Liver (tissue), 9 donors: Measurements from ENCODE around the gene GTF2F2. TPM values are rescaled to one million over a fixed set of nuclear protein-coding genes. Genes with fewer than 3 reads are reported as not detected.

Experiments used
- DNase-seq: peaks from one replicate; pipeline ENCODE4 v3.0.0-alpha.2; 2017; ENCODE audit warnings: low spot score
- H3K27ac ChIP-seq, 2 donors: one replicate each; pipeline ENCODE4 v1.7.0; 2013; ENCODE audit warnings: inconsistent platforms in 2 of 2, low read length in 2 of 2, control low read depth in 1 of 2, low read depth in 1 of 2, mild to moderate bottlenecking in 1 of 2
- H3K27me3 ChIP-seq, 4 donors: one replicate each; pipeline versions ENCODE4 v1.6.1 to v1.7.0; 2013; ENCODE audit warnings: low read length in 3 of 4, inconsistent platforms in 1 of 4, mild to moderate bottlenecking in 1 of 4, moderate library complexity in 1 of 4; ENCODE audit not compliant: control insufficient read depth in 4 of 4, insufficient read depth in 4 of 4
- H3K36me3 ChIP-seq, 4 donors: one replicate each; pipeline versions ENCODE4 v1.6.1 to v1.7.0; 2013; ENCODE audit warnings: low read length in 3 of 4, mild to moderate bottlenecking in 3 of 4, low read depth in 1 of 4, moderate library complexity in 1 of 4; ENCODE audit not compliant: control insufficient read depth in 4 of 4, insufficient read depth in 3 of 4
- H3K4me1 ChIP-seq, 4 donors: one replicate each; pipeline versions ENCODE4 v1.6.1 to v1.7.0; 2013; ENCODE audit warnings: low read length in 3 of 4, mild to moderate bottlenecking in 3 of 4, moderate library complexity in 1 of 4; ENCODE audit not compliant: control insufficient read depth in 4 of 4, insufficient read depth in 4 of 4
- H3K4me3 ChIP-seq, 3 donors: one replicate each; pipeline versions ENCODE4 v1.6.1 to v1.7.0; 2013; ENCODE audit warnings: low read length in 3 of 3, control low read depth in 1 of 3, low read depth in 1 of 3, mild to moderate bottlenecking in 1 of 3
- H3K9ac ChIP-seq, 2 donors: one replicate each; pipeline ENCODE4 v1.7.0; 2013; ENCODE audit warnings: low read length in 2 of 2, mild to moderate bottlenecking in 2 of 2, moderate library complexity in 2 of 2, control low read depth in 1 of 2, low read depth in 1 of 2
- H3K9me3 ChIP-seq, 4 donors: one replicate each; pipeline versions ENCODE4 v1.6.1 to v1.7.0; 2013; ENCODE audit warnings: low read length in 3 of 4; ENCODE audit not compliant: control insufficient read depth in 4 of 4
- EGR1 ChIP-seq, 2 donors: IDR thresholded peaks; 2 replicates each; pipeline ENCODE4 v1.6.1; 2016 to 2018; ENCODE audit warnings: antibody characterized with exemption in 2 of 2, low read depth in 2 of 2
- FOXA1 ChIP-seq: IDR thresholded peaks from 2 replicates; pipeline ENCODE4 v1.6.1; 2016; ENCODE audit warnings: antibody characterized with exemption
- FOXA2 ChIP-seq: IDR thresholded peaks from 2 replicates; pipeline ENCODE4 v1.6.1; 2016; ENCODE audit warnings: antibody characterized with exemption
- GABPA ChIP-seq, 2 donors: IDR thresholded peaks in 1 of 2; conservative IDR thresholded peaks in 1 of 2; 2 replicates each; pipeline ENCODE4 v1.6.1; 2016; ENCODE audit warnings: antibody characterized with exemption in 2 of 2, mild to moderate bottlenecking in 1 of 2, moderate library complexity in 1 of 2
- HNF4A ChIP-seq, 2 donors: conservative IDR thresholded peaks; 2 replicates each; pipeline ENCODE4 v1.6.1; 2016; ENCODE audit warnings: antibody characterized with exemption in 2 of 2, mild to moderate bottlenecking in 2 of 2
- HNF4G ChIP-seq: IDR thresholded peaks from 2 replicates; pipeline ENCODE4 v1.6.1; 2016; ENCODE audit warnings: antibody characterized with exemption
- JUND ChIP-seq, 2 donors: IDR thresholded peaks; 2 replicates each; pipeline ENCODE4 v1.6.1; 2016; ENCODE audit warnings: antibody characterized with exemption in 2 of 2
- NR2F2 ChIP-seq: IDR thresholded peaks from 2 replicates; pipeline ENCODE4 v1.6.1; 2016; ENCODE audit warnings: antibody characterized with exemption
- RAD21 ChIP-seq, 2 donors: IDR thresholded peaks; 2 replicates each; pipeline ENCODE4 v1.6.1; 2016; ENCODE audit warnings: antibody characterized with exemption in 2 of 2, mild to moderate bottlenecking in 2 of 2
- REST ChIP-seq: IDR thresholded peaks from 2 replicates; pipeline ENCODE4 v1.6.1; 2016; ENCODE audit warnings: antibody characterized with exemption, mild to moderate bottlenecking
- RXRA ChIP-seq, 2 donors: IDR thresholded peaks; 2 replicates each; pipeline ENCODE4 v1.6.1; 2017 to 2018; ENCODE audit warnings: antibody characterized with exemption in 2 of 2, mild to moderate bottlenecking in 1 of 2
- SP1 ChIP-seq: IDR thresholded peaks from 2 replicates; pipeline ENCODE4 v1.6.1; 2018; ENCODE audit warnings: antibody characterized with exemption, mild to moderate bottlenecking
- TAF1 ChIP-seq: conservative IDR thresholded peaks from 2 replicates; pipeline ENCODE4 v1.6.1; 2016; ENCODE audit warnings: antibody characterized with exemption, mild to moderate bottlenecking
- YY1 ChIP-seq: IDR thresholded peaks from 2 replicates; pipeline ENCODE4 v1.6.1; 2016; ENCODE audit warnings: antibody characterized with exemption, mild to moderate bottlenecking
- ZBTB33 ChIP-seq: IDR thresholded peaks from 2 replicates; pipeline ENCODE4 v1.6.1; 2016; ENCODE audit warnings: antibody characterized with exemption
- WGBS: extraction: QIAGEN DNeasy Blood & Tissue Kit; methylation state at CpG from one replicate; pipeline ENCODE4 v1.1.7; 2013; 5-methylcytosine and 5-hydroxymethylcytosine counted together
- polyA plus RNA-seq, 2 donors: library from polyadenylated mRNA; stranded (reverse) in 1 of 2; unstranded in 1 of 2; fragments of 200-250 nt in 1 of 2; fragments of >200 nt in 1 of 2; fragmentation: Nextera tagmentation in 1 of 2; extraction: Ambion mirVana in 1 of 2; gene quantifications; one replicate each; pipeline versions ENCODE4 v1.2.1 to v1.2.3, GENCODE V29; 2013 to 2015
- total RNA-seq, 2 donors: library from RNA; depleted of rRNA; stranded (reverse); fragments of >200 nt; gene quantifications; one replicate each; pipeline ENCODE4 v1.2.3, GENCODE V29; 2014
- TF ChIP-seq, protein P1 (sequence below): IDR thresholded peaks from 2 replicates; pipeline ENCODE4 v1.6.1; 2016; ENCODE audit warnings: antibody characterized with exemption
- TF ChIP-seq, protein P2 (sequence below): IDR thresholded peaks from 2 replicates; pipeline ENCODE4 v1.6.1; 2016; ENCODE audit warnings: antibody characterized with exemption
- TF ChIP-seq, protein P3 (sequence below): fragments of 150-350 bp; IDR thresholded peaks from 2 replicates; pipeline ENCODE4 v1.5.1; 2017; ENCODE audit warnings: improper control_type of control experiment, low read depth, low read length; ENCODE audit not compliant: missing input control
- donor health status: healthy.
- donor health status: healthy.
- donor health status: healthy.
- donor health status: healthy.
- donor health status: healthy.

GTF2F2 gene
- total and polyA plus RNA-seq, 4 donors: 6.0 to 8.5 (median 7.3) TPM

- no peaks in the 10 kb centered on the region for H3K9me3 ChIP-seq
- WGBS: 14% methylated on average over 13 of the region's 13 CpGs
- H3K27ac ChIP-seq: peak overlapping the region in 1 of 2 donors; percentile 77
- no peaks in the 10 kb centered on the region for H3K27me3 ChIP-seq
- H3K36me3 ChIP-seq: no peaks in the 10 kb centered on the region
- peaks cover 0 to 18% (median 18%) of the 10 kb centered on the region in 4 donors for H3K4me1 ChIP-seq
- DNase-seq: no peak
- peak overlapping the region; percentile 86 to 92 (median 90) for H3K4me3 ChIP-seq
- TF ChIP-seq FOXA1 (no peak), EGR1 (IDR thresholded peaks at IDR 0.05; ENCODE audit: low read depth in 2 of 2) (no peak), SP1 (no peak), TAF1 (no peak)
- TF ChIP-seq, protein P1, sequence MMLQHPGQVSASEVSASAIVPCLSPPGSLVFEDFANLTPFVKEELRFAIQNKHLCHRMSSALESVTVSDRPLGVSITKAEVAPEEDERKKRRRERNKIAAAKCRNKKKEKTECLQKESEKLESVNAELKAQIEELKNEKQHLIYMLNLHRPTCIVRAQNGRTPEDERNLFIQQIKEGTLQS: no peak
- H3K9ac ChIP-seq: peak overlapping the region; percentile 73 to 85
Observed at GRCh38 chr13:45120967-45121831, 889 bp downstream of the GTF2F2 start.

DNA sequence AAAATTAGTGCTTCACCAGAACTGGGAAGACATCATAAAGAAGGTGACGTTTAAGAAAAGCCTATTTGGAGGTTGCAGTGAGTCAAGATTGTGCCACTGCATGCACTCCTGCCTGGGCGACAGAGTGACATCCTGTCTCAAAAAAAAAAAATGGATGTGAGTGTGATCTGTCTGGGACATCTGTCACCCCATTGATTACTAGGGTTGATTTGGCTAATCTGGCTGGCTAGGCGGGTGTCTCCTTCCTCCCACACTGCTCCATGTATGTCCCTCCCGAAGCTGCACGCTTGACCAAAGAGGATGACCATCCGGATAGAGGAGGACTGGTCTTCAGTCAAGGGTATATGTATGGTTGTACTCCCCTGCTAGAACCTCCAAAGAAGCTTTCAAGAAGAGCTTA lies 2.6 kb downstream of the GTF2F2 start:
- H3K36me3 ChIP-seq: no peaks in the 10 kb centered on the region
- no peak for DNase-seq
- 93% methylated on average over 6 of the region's 6 CpGs for WGBS
- H3K9ac ChIP-seq: no peak overlapping the region
- peaks cover 0 to 18% (median 18%) of the 10 kb centered on the region in 4 donors for H3K4me1 ChIP-seq
- TF ChIP-seq FOXA2: no peak
- no peak for TF ChIP-seq HNF4A (conservative IDR thresholded peaks at IDR 0.05)
- no peak for TF ChIP-seq SP1
- no peak for TF ChIP-seq FOXA1
- TF ChIP-seq, protein P2, sequence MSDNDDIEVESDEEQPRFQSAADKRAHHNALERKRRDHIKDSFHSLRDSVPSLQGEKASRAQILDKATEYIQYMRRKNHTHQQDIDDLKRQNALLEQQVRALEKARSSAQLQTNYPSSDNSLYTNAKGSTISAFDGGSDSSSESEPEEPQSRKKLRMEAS: no peak
- TF ChIP-seq HNF4G: no peak
- no peak for TF ChIP-seq YY1
- TF ChIP-seq RXRA (IDR thresholded peaks at IDR 0.05): no peak
- no peak for TF ChIP-seq JUND (IDR thresholded peaks at IDR 0.05)
- no peak for TF ChIP-seq RAD21 (IDR thresholded peaks at IDR 0.05)
- TF ChIP-seq EGR1 (IDR thresholded peaks at IDR 0.05; ENCODE audit: low read depth in 2 of 2): no peak
- no peak for TF ChIP-seq ZBTB33
- no peak for TF ChIP-seq NR2F2
- TF ChIP-seq, protein P1: no peak
- TF ChIP-seq, protein P3, sequence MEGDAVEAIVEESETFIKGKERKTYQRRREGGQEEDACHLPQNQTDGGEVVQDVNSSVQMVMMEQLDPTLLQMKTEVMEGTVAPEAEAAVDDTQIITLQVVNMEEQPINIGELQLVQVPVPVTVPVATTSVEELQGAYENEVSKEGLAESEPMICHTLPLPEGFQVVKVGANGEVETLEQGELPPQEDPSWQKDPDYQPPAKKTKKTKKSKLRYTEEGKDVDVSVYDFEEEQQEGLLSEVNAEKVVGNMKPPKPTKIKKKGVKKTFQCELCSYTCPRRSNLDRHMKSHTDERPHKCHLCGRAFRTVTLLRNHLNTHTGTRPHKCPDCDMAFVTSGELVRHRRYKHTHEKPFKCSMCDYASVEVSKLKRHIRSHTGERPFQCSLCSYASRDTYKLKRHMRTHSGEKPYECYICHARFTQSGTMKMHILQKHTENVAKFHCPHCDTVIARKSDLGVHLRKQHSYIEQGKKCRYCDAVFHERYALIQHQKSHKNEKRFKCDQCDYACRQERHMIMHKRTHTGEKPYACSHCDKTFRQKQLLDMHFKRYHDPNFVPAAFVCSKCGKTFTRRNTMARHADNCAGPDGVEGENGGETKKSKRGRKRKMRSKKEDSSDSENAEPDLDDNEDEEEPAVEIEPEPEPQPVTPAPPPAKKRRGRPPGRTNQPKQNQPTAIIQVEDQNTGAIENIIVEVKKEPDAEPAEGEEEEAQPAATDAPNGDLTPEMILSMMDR: no peak
- no peak for TF ChIP-seq REST
- TF ChIP-seq TAF1: no peak
- TF ChIP-seq GABPA (IDR thresholded peaks at IDR 0.05 in 1 of 2, conservative IDR thresholded peaks at IDR 0.05 in 1 of 2): no peak
- no peaks in the 10 kb centered on the region for H3K27me3 ChIP-seq
- no peak overlapping the region for H3K4me3 ChIP-seq
- H3K27ac ChIP-seq: no peak overlapping the region
- H3K9me3 ChIP-seq: no peaks in the 10 kb centered on the region
